Activated effector memory CD4-positive, alpha-beta T cell treated with anti-CD3 and anti-CD28 coated beads, Interleukin-2, amount 50 U/mL, for 16 hours (primary cell): Measurements from ENCODE around the gene CD48.
"Not testable (repeated sequence)": the region's sequence is repeated elsewhere in the genome, so short reads cannot be mapped to it uniquely, and the experiment has no call there.

Source experiments
- DNase-seq: peaks from one replicate; pipeline ENCODE4 v3.0.0-alpha.2; 2020

The CD48 gene

DNA sequence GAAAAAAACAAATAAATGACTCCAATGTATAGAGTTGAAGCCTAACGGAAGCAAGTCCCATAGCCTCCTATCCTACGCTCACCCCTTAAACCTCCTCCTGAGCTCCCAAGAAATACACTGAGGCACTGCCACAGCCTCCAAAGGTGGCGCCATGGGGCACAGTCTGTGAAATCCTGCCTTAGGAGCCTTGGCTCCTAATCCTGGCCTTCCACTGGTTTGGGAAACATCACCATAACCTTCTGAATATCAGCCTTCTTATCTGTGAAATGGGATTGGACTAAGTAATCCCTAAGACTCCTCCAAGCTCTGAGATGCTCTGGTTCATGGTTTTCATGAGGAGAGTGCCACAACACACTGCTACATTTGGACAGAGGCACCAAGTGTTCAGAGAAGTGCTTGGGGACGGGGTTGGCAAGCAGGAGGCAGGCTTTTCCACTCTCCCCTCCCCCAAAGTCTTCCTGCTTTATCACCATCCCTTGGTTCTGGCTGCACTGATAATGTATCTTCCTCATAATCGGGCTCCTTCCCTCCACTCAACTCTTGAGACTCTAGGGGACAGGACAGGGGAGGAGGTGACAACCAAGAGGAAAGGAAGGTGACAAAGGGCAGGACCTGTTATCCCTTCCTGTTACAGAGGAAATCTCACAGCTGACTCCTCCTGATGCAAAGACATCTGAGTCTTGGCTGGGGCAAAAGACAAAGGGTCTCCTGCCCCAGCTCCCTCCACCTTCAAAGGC is 30.2 kb upstream of the CD48 start:
- DNase-seq, result no peak

DNA sequence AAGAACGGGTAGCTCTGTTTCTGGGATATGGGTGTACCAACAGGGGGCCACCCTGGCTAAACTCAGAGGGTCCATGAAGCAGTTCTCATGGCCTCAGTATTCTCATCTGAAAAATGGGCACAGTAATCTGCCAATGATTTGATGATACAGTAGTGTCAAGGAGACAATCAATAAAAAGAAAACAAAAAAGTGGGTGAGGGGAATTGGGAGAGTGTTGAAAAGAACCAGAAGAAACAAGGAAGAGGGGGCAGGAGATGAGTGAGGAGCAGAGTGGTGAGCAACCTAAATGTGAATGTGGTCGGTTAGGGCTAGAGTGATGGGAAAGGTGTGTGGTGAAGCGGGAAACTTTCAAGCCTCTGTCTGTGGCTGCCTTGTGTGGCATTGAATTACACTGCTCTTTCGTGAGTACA is 29.5 kb upstream of the CD48 start:
- DNase-seq, result no peak

DNA sequence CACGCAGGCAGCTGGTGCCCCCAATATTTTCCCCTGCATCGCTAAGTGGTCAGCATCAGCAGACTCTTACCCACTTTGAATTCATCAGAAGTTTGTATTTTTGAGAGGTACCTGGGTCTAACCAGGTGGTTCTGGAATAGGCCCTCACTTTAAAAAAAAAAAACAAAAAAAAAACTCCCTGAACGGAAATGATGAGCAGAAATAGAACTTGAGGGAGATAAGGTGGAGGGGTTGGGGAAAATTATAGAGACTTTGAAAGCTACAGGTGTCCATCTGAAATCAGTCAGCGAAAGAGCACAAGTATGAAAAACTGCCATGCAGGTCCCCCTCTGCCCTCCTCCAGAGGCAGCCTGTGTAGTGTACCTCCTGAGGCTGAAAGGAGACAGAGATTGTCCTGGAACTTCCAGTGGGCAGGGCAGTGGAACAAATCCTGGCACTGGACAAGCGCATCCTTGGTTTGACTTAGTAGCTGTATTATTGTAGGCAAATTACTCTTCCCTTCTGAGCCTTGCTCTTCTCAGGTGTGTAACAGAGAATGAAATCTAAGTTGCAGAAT is 28.6 kb upstream of the CD48 start:
- DNase-seq, result no peak

DNA sequence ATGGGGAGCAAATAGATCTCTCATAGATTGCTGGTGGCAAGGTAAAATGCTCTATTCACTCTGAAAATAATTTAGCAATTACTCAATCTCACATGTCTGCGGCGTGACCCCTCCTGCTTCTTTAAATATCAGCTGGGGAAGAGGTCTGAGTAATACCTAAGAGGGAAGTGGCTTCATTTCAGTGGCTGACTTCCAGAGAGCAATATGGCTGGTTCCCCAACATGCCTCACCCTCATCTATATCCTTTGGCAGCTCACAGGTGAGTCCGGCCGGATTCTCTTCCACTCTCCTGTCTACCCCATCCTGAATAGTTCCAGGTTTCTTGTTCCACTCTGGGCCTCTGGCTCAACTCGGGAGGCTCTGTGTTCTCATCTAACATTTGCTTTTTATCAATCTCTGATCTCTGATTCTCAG is 27.5 kb upstream of the CD48 start, which contains the start of gene SLAMF7:
Gene SLAMF7 (plus strand): TSS at position 150 of the 414 bp plus-strand sequence. CDS start 55 bp downstream, at position 205.
- DNase-seq, result no peak

DNA sequence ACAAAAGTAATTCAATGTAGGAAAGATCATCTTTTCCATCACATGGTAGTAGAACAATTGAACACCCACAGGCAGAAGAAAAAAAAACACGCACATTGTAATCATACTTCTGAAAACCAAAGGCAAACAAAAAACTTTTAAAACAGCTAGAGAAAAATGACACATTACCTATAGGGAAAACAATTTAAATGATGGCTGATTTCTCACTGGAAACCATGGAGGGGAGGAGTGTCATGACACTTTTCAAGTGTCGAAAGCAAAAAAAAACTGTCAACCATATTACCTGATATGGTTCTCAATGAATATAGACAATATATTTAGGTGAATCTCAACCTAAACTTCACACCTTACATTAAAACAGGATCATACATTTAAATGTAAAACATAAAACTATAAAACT is 26.6 kb upstream of the CD48 start:
- DNase-seq, result no peak

DNA sequence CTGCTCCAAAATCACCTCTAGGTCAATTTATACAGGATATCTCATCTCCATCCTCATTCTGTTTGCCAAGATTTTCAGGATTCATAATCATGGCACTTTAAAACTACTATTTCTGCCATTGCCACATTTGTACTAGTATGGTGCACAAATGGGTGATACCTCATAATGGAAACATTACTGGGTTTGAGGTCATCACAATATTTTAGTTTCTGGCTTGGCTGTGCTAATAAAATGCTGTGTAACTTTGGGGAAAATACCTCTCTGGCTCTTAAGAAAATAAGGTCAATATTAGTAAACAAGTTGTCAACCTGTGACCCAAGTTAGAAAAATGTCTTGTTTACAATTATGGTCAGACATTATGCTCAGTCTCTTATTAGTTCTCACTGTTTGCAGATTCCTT is 22.7 kb upstream of the CD48 start:
- DNase-seq, result no peak

DNA sequence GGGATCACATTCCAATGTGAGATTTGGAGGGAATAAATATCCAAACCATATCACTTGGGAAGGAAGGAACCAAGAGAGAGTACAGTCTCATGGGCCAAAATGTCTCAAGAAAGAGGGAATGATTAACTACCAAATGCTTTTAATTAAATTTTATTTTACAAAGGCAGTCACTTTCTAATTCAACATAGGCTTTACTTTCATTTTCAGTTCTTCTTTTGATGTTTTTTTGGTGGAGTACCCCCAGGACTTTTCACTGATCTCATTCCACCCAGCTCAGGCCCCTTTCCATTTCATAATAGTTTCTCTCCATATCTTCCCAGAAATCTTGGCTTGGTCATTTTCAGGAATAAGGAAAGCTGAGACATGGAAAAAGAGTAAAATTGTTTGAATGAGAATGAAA is 22.3 kb upstream of the CD48 start:
- no peak for DNase-seq

DNA sequence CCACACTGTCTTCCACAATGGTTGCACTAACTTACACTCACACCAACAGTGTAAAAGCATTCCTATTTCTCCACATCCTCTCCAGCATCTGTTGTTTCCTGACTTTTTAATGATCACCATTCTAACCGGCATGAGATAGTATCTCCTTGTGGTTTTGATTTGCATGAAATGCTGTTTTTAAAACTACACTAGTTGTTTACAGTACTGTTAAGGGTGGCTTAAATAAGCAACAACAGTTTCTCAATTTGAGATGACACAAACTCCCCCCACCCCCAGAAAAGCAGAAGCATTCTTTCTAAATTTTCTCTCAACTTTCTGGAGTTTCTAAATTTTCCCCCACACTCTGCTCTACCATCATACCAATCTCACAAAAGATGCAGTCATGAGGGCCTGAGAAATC is 20.4 kb upstream of the CD48 start:
- DNase-seq, result no peak

DNA sequence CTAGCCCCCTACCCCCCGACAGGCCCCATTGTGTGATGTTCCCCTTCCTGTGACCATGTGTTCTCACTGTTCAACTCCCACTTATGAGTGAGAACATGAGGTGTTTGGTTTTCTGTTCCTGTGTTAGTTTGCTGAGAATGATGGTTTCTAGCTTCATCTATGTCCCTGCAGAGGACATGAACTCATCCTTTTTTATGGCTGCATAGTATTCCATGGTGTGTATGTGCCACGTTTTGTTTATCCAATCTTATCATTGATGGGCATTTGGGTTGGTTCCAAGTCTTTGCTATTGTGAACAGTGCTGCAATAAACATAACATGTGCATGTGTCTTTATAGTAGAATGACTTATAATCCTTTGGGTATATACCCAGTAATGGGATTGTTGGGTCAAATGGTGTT is 19.9 kb upstream of the CD48 start:
- not testable (repeated sequence) for DNase-seq

DNA sequence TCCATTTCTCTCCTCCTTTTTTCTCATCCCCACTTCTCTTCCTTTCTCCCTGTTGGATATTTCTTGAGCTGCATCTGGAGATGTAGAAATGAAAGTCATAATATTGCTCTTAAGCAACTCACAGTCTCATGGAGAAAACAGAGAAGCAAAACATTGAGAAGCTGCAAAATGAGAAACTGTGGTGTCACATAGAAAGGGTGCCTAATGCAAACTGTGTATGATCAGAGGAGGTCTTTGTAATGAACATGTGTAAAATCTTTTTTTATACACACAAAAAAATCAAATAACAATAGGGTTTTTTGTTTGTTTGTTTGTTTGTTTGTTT is 15.7 kb upstream of the CD48 start:
- no peak for DNase-seq

DNA sequence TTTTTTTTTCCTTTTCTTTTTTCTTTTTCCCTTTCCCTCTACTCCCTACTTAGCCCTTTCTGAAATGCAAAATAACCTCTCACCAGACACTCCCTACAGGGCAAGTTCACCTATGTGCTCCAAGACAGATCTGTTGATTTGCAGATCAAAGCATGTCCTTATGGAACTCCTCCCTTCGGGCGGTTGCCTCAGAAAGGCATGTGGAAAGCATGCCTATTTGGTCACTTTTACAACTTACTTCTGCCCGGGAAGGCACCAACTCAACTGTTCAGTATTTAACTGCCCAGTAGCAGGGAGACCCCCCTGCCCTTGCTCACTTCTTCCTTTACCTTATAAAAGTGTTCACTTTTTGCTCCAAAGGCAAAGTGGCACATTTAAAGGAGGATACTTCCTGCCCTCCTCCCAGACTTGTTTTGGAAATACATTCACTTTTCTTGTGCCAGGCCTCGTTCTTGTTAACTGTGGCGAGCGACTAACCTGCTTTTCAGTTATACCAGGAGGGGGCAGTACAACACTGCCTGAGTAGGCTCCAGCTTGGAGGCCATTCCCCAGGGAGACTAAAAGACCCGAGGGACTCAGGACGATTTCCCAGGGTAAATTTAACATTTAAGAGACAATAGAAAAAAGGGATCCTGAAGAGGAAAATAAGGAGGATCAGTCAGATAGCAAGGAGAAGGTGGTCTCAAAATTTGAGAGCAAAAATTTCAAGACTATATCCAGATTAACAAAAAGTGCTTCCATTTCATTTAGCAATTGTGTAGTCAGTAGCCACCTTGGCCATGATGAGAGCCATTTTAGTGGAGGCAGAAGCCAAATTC is 15.1 kb upstream of the CD48 start:
- DNase-seq, result peak; percentile 82

DNA sequence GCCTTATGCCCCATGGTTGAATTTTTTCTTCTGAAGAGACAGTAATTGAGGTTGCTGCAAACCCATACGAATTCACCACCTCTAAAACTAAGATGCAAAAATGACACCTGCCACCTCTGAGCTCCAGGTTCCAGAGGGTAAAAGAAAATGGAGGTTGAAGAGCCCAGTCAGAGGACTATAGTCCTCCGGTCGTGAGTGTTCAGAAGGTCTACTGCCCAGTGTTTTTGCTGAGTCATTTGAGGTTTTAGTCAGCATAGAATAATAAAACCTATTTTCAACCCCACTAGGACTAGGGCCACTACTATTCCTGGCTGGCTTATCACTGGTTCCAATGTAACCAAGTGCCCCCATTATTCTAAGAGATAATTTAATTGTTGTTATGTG is 14.5 kb upstream of the CD48 start:
- DNase-seq, result no peak

DNA sequence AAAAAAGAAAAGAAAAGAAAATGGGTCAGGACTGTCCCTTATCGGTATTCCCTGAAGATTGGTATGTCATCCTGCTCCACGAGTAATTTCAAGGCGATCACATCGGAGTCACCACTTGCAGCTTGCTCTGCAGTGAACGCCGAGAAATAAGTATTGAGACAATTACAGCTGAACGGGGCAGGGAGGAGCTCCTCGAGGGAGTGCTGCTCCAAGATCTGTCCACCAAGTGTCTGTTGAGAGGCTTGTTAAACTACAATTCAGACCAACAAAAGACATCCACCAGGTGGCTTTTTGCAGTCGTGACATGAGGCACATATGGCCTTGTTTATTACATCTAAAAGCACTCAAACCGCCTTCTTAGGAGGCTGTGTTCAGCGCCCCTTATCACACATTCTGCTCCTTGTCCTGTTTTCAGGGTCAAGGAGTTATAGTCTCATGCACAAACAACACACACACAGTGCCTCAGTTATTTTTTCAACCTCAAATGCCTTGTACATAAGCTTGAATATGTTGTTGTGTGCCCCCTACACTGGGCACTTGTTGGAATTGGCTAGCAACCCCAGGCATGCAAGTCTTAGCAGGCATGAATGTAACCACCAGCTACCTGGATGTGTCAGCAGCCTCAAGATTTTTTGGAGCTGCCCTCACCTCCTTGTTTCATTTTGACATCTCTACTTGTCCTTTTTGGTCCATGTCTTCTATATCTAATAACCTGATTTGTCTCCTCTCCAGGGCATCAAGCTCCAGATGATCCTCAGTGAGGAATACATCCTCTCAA is 13.0 kb upstream of the CD48 start:
- DNase-seq, result no peak

DNA sequence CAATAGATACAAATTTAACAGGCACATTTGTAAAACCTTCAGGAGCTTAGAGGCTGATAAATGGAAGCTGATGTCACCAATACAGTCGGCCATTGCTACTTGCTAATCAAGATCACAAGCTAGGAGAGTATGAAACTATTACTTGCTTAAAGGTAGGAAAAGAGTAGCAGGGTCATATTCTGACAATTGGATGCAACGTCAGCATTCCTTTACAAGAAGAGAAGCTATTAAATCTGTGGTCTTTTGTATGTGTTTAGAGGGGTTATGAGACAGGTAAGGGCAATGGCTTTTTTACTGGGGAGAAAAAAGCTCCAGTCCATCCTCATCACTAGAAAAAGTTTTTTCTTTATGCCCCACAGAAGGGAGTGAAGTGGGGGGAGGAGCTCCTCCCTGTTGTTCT is 11.7 kb upstream of the CD48 start:
- no peak for DNase-seq

DNA sequence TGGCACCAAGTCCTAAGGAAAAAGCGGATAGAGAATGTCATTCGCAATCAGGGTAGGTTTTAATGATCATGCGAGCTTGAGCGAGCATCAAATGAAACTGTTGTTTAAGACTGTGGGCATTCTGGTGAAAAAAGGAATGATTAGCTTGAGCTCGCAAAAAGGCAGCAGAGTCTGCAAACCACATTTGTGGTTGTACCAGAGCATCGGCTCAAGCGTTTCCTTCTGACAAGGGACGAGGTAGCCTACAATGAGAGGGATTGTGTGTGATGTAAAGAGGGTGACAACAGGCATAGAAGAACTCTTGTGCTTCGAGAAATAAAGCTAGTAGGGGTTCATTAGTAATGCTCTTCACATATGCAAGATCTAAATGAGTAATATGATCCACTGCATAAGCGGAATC is 11.1 kb upstream of the CD48 start:
- DNase-seq, result no peak

DNA sequence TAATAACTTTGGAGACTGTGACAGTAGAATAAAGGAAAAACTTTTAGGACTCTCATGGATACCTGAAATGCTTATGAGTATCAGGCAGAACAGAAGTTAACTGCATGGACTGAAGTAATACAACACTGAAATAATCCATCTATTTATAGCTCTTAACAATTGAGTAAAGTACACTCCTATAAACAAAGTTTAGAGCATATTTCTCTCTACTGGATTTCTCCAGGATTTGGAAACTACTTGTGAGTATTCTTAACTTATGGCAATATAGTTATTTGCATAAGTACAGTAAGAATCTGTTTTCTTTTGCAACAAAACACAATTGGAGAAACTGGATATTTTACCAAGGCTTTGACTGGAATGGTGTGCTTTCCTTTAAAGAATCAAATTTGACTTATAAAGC is 9.9 kb upstream of the CD48 start:
- DNase-seq, result no peak

DNA sequence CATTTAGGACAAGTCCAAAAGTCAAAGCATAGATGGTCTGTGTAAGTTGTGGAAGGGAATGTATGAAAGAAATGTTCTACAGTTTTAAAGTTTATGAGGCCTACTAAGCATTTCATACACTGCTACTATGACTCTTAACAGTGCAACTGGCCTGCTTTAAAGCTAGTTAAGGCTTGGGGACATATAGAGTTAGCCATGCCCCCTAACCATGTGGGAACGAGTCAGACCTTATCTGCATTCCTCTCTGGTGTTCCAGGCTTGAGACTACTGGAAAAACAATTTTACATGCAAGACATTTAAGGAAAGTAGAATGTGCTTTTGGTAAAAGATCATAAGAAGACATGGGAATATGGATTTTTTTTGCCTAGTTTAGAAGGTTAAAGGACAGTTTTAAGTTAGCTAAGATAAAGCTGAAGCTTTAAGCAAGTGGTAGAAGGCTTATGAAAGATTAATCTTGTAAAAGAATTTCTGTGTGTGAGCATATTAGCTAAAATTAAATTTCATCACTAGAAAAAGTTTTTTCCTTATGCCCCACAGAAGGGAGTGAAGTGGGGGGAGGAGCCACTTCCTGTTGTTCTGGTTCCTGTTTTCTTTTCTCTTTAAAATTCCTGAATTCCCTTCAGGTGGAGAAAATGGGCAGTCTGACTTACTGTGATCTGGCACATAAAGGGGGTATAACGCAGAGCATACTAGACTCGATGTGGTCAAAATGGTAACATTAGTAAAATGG is 8.9 kb upstream of the CD48 start:
- DNase-seq, result no peak

DNA sequence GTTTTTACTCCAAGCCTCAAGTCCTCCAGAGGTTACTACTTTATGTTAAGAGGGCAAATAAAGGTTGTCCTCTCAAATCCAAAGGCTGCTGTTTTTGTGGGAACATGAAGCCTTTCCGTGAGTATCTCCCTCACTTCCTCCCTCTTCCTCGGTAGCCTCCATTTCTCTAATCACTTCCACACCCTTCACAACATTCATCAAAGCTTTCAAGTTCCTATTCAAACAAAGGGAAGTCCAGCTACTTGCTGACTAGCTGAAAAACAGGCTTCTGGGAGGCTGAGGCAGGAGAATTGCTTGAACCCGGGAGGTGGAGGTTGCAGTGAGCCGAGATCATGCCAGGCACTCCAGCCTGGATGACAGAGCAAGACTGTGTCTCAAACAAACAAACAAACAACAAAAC is 6.6 kb upstream of the CD48 start:
- DNase-seq, result no peak

DNA sequence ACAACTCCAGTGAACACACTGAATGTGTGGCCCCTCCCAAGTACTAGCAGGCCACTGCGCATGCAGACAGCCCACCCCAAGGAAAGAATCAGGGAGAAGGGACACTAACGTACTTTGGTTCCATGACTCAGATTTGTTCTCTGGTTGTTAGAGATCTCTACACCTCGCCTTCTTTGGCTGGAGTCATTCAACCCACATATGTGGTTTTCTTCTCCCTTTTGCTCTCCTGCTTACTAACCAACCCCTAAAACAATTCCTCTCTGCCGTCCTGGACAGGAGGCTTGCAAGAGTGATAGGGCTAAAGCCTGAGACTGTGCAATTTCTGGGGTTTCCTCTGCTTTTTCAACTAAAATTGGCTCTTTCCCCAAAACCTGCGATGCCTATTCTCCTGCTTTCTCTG is 5.7 kb upstream of the CD48 start:
- no peak for DNase-seq

DNA sequence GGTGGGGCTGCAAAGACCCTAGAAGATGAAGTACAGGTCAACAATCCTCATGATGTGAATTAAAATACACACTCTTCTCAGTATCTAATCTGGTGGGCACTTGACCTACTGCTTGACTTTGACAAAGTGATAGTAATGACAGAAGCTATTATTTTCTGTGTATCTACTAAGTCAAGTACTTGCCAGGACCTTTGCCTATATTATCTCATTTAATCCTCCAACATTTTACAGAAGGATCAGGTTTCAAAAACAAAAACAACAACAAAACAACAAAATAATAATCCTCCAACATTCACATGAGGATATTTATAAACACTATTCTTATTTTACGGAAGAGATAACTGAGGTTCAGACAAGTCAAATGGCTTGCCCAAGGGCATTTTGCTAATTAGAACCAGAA is 4.4 kb upstream of the CD48 start:
- DNase-seq, result no peak

DNA sequence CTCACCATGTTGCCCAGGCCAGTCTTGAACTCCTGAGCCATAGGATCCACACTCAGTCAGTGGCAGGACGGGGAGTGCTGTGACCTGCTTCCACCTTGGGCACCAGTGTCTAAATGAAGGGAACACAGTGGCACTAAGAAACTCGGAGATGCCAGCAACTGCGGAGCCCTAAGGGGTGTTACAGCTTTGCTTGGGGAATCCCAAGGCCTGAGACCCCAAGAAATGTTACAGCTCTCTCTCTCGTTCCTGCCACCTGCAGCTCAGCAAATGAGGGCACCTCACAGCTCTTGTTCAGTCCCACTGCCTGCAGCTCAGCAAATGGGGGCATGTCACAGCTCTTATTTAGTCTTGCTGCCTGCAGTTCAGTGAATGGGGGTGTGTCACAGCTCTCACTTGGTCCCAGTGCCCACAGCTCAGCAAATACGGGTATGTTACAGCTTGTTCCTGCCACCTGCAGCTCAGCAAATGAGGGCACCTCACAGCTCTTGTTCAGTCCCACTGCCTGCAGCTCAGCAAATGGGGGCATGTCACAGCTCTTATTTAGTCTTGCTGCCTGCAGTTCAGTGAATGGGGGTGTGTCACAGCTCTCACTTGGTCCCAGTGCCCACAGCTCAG is 2.5 kb upstream of the CD48 start:
- DNase-seq, result not testable (repeated sequence)

DNA sequence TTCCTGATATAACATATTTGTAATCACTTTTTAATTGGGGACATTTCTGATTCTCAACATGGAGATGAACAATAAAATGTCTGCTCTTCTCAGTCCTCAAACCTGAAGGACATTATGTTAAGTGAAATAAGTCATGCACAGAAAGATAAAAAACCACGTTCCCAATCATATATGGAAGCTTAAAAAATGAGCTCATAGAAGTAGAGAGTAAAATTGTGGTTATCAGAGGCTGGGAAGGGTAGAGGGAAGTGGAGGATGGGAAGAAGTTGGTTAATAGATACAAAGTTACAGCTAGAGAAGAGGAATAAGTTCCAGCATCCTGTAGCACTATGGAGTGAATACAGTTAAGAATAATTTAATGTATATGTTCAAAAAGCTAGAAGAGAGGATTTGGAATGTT is 1.5 kb upstream of the CD48 start:
- DNase-seq, result no peak
